ENCODE results near the gene ARMC9.
"Not testable (repeated sequence)": the region's sequence is repeated elsewhere in the genome, so short reads cannot be mapped to it uniquely, and the experiment has no call there.

The ARMC9 gene

DNA sequence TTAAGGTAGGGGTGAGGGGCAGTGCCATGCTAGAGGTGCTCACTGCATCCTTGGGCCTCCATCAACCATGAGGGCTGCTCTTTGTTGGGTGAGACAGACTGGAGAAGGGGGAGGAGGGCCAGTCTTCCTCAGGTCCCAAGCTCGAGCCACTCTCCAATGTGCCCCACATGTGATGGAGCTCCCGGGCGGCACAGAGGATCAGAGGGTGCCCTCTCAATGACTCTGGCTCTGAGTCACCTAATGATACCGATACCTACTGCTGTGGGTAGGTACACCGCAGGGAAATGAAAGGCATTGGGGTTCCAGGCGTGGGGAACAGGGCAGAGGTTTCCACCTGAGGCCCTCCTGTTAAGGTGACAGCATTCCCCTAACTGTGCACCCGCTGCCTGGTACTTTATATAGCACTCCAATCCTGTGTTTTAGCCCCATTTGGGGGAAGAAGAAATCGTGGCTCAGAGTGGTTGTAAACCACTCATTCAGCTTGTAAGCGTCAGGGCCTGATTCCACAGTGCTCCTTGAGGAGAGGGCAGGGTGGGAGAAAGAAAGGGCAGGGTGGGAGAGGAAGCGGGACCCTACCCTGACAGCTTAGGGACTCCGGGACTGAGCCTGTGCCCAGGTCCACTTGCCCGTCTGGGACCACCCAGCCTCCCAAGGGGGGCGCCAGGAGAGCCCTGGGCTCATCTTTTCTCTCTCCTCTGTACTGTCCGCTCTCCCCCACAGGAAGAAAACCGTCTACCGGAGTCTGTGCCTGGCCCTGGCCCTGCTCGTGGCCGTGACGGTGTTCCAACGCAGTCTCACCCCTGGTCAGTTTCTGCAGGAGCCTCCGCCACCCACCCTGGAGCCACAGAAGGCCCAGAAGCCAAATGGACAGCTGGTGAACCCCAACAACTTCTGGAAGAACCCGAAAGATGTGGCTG, 198.8 kb downstream of the ARMC9 start:
- no peak for DNase-seq (ENCODE audit: low read depth)
- TF ChIP-seq, protein P1, sequence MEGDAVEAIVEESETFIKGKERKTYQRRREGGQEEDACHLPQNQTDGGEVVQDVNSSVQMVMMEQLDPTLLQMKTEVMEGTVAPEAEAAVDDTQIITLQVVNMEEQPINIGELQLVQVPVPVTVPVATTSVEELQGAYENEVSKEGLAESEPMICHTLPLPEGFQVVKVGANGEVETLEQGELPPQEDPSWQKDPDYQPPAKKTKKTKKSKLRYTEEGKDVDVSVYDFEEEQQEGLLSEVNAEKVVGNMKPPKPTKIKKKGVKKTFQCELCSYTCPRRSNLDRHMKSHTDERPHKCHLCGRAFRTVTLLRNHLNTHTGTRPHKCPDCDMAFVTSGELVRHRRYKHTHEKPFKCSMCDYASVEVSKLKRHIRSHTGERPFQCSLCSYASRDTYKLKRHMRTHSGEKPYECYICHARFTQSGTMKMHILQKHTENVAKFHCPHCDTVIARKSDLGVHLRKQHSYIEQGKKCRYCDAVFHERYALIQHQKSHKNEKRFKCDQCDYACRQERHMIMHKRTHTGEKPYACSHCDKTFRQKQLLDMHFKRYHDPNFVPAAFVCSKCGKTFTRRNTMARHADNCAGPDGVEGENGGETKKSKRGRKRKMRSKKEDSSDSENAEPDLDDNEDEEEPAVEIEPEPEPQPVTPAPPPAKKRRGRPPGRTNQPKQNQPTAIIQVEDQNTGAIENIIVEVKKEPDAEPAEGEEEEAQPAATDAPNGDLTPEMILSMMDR (IDR thresholded peaks at IDR 0.05; ENCODE audit: control insufficient read depth, insufficient read depth, low read depth, low read length, missing control alignments) = no peak
- no peak overlapping the region for H3K4me3 ChIP-seq (ENCODE audit: control insufficient read depth, low read depth, low read length)

DNA sequence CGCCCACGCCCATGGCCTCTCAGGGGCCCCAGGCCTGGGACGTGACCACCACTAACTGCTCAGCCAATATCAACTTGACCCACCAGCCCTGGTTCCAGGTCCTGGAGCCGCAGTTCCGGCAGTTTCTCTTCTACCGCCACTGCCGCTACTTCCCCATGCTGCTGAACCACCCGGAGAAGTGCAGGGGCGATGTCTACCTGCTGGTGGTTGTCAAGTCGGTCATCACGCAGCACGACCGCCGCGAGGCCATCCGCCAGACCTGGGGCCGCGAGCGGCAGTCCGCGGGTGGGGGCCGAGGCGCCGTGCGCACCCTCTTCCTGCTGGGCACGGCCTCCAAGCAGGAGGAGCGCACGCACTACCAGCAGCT, 199.5 kb downstream of the ARMC9 start:
- TF ChIP-seq, protein P1 (IDR thresholded peaks at IDR 0.05; ENCODE audit: control insufficient read depth, insufficient read depth, low read depth, low read length, missing control alignments) = no peak
- DNase-seq (ENCODE audit: low read depth) = no peak
- no peak overlapping the region for H3K4me3 ChIP-seq (ENCODE audit: control insufficient read depth, low read depth, low read length)

DNA sequence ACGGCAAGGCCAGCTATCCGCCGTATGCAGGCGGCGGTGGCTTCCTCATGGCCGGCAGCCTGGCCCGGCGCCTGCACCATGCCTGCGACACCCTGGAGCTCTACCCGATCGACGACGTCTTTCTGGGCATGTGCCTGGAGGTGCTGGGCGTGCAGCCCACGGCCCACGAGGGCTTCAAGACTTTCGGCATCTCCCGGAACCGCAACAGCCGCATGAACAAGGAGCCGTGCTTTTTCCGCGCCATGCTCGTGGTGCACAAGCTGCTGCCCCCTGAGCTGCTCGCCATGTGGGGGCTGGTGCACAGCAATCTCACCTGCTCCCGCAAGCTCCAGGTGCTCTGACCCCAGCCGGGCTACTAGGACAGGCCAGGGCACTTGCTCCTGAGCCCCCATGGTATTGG, 200.2 kb downstream of the ARMC9 start:
- DNase-seq (ENCODE audit: low read depth) = no peak
- no peak overlapping the region for H3K4me3 ChIP-seq (ENCODE audit: control insufficient read depth, low read depth, low read length)
- TF ChIP-seq, protein P1 (IDR thresholded peaks at IDR 0.05; ENCODE audit: control insufficient read depth, insufficient read depth, low read depth, low read length, missing control alignments) = no peak

DNA sequence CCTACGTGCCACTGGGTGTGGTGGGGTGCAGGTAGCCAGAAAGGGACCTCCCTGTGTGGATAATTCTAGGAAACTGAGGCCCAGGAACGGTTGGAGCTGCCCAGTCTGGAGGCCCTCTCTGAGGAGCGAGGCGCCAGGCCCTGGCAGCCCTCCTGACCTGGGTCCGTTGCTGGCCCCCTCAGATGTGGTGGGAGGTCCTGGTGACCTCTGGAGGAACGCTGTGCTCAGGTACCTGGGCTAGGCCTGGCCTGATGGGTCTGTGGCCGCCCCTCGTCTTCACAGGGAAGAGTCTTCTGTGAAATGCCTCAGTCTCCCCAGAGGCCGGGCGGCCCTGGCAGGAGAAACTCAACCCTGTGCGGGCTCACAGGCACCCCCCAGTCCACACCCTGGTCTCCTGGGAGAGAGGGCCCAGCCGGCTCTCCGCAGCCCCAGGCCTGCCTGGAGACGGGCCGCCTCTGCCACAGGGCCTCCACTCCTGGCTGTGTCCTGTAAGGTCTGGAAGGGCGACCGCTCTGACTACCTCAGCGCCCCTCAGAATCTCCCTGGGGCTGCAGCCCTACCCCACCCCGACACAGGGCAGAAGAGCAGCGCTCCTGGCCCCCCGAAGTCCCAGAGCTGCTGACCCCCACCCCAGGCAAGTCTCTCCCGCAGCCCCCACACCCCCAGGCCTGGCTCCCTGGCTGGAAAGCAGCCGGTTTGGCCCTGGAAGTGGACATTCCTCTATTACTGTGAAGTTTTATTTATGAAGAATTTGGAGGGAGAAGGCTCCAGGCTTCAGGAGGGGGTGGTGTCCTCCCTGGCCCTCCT, 200.8 kb downstream of the ARMC9 start:
- DNase-seq (ENCODE audit: low read depth) = no peak
- TF ChIP-seq, protein P1 (IDR thresholded peaks at IDR 0.05; ENCODE audit: control insufficient read depth, insufficient read depth, low read depth, low read length, missing control alignments) = no peak
- no peak overlapping the region for H3K4me3 ChIP-seq (ENCODE audit: control insufficient read depth, low read depth, low read length)

DNA sequence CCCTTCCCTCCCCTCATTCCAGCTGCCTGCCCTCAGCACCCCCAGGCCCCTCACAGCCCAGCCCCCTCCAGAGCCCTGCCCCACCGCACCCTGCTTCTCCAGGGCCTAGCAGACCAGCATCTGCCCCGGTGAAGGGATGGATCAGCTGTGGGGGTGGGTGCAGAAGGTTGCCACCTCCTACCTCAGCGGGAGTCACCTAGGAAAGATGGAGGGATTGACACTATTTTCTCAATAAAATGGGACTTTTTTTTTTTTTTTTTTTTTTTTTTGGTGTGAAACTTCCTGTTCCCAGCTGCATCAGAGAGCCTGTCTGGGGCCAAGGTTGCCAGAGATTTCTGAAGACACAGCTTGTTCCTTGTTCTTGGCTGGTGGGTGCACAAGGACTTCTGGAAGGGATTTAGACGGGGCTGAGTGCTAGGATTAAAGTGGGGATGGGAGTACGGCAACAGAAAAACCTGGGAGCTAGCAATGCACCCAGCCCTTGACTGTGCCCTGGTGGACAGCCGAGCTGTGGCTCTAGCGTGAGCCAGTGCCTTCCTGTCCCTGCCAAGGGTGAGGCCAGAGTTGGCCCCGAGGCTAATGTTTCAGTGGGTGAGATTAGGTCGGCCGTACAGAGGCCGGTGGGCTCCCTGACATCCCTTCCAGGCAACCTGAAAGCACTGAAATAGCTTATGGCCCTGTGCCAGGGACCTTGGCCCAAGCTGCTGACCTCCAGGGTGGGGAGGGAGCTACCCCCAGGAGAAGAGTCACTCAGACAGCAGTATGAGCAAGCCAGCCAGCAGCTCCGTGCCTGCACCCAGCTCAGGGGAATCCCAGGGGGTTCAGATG, 201.6 kb downstream of the ARMC9 start:
- H3K4me3 ChIP-seq (ENCODE audit: control insufficient read depth, low read depth, low read length) = no peak overlapping the region
- TF ChIP-seq, protein P1 (IDR thresholded peaks at IDR 0.05; ENCODE audit: control insufficient read depth, insufficient read depth, low read depth, low read length, missing control alignments) = no peak
- no peak for DNase-seq (ENCODE audit: low read depth)

DNA sequence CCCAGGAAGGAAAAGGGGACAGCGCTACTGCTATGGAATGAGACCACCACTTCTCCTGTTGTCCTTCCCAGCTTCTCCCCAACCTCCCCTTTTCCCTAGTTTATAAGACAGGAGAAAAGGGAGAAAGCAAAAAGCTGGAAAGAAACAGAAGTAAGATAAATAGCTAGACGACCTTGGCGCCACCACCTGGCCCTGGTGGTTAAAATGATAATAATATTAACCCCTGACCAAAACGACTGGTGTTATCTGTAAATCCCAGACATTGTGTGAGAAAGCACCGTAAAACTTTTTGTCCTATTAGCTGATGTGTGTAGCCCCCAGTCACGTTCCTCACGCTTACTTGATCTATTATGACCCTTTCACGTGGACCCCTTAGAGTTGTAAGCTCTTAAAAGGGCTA, 202.2 kb downstream of the ARMC9 start:
- not testable (repeated sequence) for H3K4me3 ChIP-seq (ENCODE audit: control insufficient read depth, low read depth, low read length); DNase-seq (ENCODE audit: low read depth)

DNA sequence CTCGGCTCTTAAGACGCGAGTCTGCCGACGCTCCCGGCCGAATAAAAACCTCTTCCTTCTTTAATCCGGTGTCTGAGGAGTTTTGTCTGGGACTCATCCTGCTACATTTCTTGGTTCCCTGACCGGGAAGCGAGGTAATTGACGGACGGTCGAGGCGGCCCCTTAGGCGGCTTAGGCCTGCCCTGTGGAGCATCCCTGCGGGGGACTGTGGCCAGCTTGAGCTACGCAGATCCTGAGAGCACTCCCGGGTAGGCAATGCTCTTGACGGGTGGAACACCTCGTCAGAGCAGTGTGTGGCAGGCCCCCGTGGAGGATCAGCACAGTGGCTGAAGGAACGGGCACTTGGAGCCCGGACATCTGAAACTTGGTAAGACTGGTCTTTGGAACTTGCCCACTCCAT, 202.7 kb downstream of the ARMC9 start:
- not testable (repeated sequence) for DNase-seq (ENCODE audit: low read depth); H3K4me3 ChIP-seq (ENCODE audit: control insufficient read depth, low read depth, low read length)

DNA sequence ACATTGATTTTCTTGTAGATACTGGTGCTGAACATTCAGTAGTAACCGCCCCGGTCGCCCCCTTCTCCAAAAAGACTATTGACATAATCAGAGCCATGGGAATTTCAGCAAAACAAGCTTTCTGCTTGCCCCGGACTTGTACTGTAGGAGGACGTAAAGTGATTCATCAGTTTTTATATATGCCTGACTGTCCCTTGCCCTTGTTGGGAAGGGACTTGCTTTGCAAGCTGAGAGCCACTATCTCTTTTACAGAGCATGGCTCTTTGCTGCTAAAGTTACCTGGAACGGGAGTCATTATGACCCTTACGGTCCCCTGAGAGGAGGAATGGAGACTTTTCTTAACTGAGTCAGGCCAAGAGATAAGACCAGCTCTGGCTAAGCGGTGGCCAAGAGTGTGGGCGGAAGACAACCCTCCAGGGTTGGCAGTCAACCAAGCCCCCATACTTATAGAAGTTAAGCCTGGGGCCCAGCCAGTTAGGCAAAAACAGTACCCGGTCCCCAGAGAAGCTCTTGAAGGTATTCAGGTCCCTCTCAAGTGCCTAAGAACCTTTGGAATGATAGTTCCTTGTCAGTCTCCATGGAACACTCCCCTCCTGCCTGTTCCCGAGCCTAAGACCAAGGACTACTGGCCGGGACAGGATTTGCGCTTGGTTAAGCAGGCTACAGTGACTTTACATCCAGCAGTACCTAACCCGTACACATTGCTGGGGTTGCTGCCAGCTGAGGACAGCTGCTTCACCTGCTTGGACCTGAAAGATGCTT, 205.2 kb downstream of the ARMC9 start:
- DNase-seq (ENCODE audit: low read depth); H3K4me3 ChIP-seq (ENCODE audit: control insufficient read depth, low read depth, low read length): not testable (repeated sequence)

DNA sequence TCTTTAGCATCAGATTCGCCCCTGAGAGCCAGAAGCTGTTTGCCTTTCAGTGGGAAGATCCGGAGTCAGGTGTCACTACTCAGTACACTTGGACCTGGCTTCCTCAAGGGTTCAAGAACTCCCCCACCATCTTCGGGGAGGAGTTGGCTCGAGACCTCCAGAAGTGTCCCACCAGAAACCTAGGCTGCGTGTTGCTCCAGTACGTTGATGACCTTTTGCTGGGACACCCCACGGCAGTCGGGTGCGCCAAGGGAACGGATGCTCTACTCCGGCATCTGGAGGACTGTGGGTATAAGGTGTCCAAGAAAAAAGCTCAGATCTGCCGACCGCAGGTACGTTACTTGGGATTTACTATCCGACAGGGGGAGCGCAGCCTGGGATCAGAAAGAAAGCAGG, 205.8 kb downstream of the ARMC9 start:
- not testable (repeated sequence) for H3K4me3 ChIP-seq (ENCODE audit: control insufficient read depth, low read depth, low read length); DNase-seq (ENCODE audit: low read depth)
